B cell (primary cell): Measurements from ENCODE around the gene TBC1D10A.

Experiments
- CTCF ChIP-seq: fragments of 200-600 bp; IDR thresholded peaks from one replicate; pipeline ENCODE4 v1.8.0; 2022; ENCODE audit warnings: antibody characterized with exemption, mild to moderate bottlenecking
- EZH2 ChIP-seq: IDR thresholded peaks from 2 replicates; pipeline ENCODE4 v1.6.1; 2012; ENCODE audit warnings: borderline replicate concordance, low read depth, mild to moderate bottlenecking, moderate library complexity, low read length; ENCODE audit not compliant: insufficient read depth, poor library complexity, severe bottlenecking

- no peak for TF ChIP-seq CTCF
- TF ChIP-seq EZH2 = no peak
Measured at GRCh38 chr22:30335236-30335635, 8.5 kb upstream of the TBC1D10A start.
